AG04450 (cell line): ENCODE measurements around the gene MYH10. TPM values are rescaled to one million over a fixed set of nuclear protein-coding genes. Genes with fewer than 3 reads are reported as not detected.

ENCODE experiments used
- CTCF ChIA-PET: fragments of 300-600, 350-600 bp; formaldehyde crosslinking; extraction: SDS; loops from one replicate; lab custom pipeline; 2022; ENCODE audit warnings: antibody characterized with exemption, inconsistent platforms; lab: Charles Lee
- POLR2A ChIA-PET: fragments of 350-600 bp; formaldehyde crosslinking; extraction: SDS; loops from one replicate; lab custom pipeline; 2021; ENCODE audit warnings: antibody characterized with exemption, inconsistent platforms; lab: Yijun Ruan, JAX
- DNase-seq: peaks from one replicate; pipeline ENCODE4 v3.0.0-alpha.2; 2011; ENCODE audit warnings: low read depth, low spot score
- H3K27ac ChIP-seq: one replicate; pipeline ENCODE4 v1.5.1; 2012; ENCODE audit warnings: low read depth, low read length, control low read depth
- H3K27me3 ChIP-seq: one replicate; pipeline ENCODE4 v1.6.0; 2012; ENCODE audit warnings: low read length; ENCODE audit not compliant: control insufficient read depth, insufficient read depth
- H3K4me3 ChIP-seq: 2 replicates; pipeline ENCODE4 v1.5.1; 2011; ENCODE audit warnings: mild to moderate bottlenecking, low read depth, low read length, control low read depth
- H3K9me3 ChIP-seq: 2 replicates; pipeline ENCODE4 v1.5.1; 2012; ENCODE audit warnings: low read length; ENCODE audit not compliant: control insufficient read depth, insufficient read depth
- CTCF ChIP-seq: IDR thresholded peaks from 2 replicates; pipeline ENCODE4 v1.5.1; 2011; ENCODE audit warnings: low read depth, low read length, control low read depth, inconsistent platforms
- polyA plus RNA-seq: library from polyadenylated mRNA; depleted of rRNA; stranded (reverse); fragments of >200 nt; gene quantifications from 2 replicates; pipeline ENCODE4 v1.2.3, GENCODE V29; 2011

Gene MYH10
- polyA plus RNA-seq, 1 experiment, result 103 TPM

GRCh38 chr17:8593276-8593675 lies 37.2 kb downstream of the MYH10 start:
- no peak for TF ChIP-seq CTCF

GRCh38 chr17:8588877-8589554 lies 41.5 kb downstream of the MYH10 start:
- no peak overlapping the region for H3K4me3 ChIP-seq
- CTCF ChIA-PET, result no interaction called here
- no peaks in the 10 kb centered on the region for H3K9me3 ChIP-seq
- H3K27ac ChIP-seq, result no peak overlapping the region
- H3K27me3 ChIP-seq, result no peaks in the 10 kb centered on the region
- DNase-seq, result no peak
- POLR2A ChIA-PET, result no interaction called here
- TF ChIP-seq CTCF, result no peak

More at GRCh38 chr17:8593276-8593675, 37.2 kb downstream of the MYH10 start:
- Histone ChIP-seq H3K4me3 (no peak overlapping the region), H3K9me3 (no peaks in the 10 kb centered on the region), H3K27ac (no peak overlapping the region), H3K27me3 (no peaks in the 10 kb centered on the region)
- ChIA-PET CTCF (no interaction called here), POLR2A (no interaction called here)
- DNase-seq, result no peak

- ChIA-PET CTCF (no interaction called here), POLR2A (no interaction called here)
- no peaks in the 10 kb centered on the region for H3K27me3 ChIP-seq
- H3K4me3 ChIP-seq, result no peak overlapping the region
- H3K9me3 ChIP-seq, result no peaks in the 10 kb centered on the region
- H3K27ac ChIP-seq, result no peak overlapping the region
- no peak for TF ChIP-seq CTCF
- DNase-seq, result no peak
Observed at GRCh38 chr17:8586766-8587165, 43.8 kb downstream of the MYH10 start.

- Histone ChIP-seq H3K27me3 (no peaks in the 10 kb centered on the region), H3K27ac (no peak overlapping the region), H3K4me3 (no peak overlapping the region), H3K9me3 (no peaks in the 10 kb centered on the region)
- CTCF ChIA-PET, result interaction anchor here (1.2 kb wide), 1 partner anchor 160 kb away, joined by 3 read pairs; no protein-coding TSS in a partner anchor
- TF ChIP-seq CTCF, result no peak
- DNase-seq, result no peak
- POLR2A ChIA-PET, result no interaction called here
Observed at GRCh38 chr17:8585911-8586310, 44.6 kb downstream of the MYH10 start.

- DNase-seq, result no peak
- no peaks in the 10 kb centered on the region for H3K9me3 ChIP-seq
- ChIA-PET POLR2A (no interaction called here), CTCF (no interaction called here)
- TF ChIP-seq CTCF, result no peak
- H3K4me3 ChIP-seq, result no peak overlapping the region
- H3K27me3 ChIP-seq, result no peaks in the 10 kb centered on the region
- no peak overlapping the region for H3K27ac ChIP-seq
Observed at GRCh38 chr17:8583954-8584353, 46.6 kb downstream of the MYH10 start.
